Measurements from ENCODE around the gene ADIPOR2.

- TF ChIP-seq, protein P1, sequence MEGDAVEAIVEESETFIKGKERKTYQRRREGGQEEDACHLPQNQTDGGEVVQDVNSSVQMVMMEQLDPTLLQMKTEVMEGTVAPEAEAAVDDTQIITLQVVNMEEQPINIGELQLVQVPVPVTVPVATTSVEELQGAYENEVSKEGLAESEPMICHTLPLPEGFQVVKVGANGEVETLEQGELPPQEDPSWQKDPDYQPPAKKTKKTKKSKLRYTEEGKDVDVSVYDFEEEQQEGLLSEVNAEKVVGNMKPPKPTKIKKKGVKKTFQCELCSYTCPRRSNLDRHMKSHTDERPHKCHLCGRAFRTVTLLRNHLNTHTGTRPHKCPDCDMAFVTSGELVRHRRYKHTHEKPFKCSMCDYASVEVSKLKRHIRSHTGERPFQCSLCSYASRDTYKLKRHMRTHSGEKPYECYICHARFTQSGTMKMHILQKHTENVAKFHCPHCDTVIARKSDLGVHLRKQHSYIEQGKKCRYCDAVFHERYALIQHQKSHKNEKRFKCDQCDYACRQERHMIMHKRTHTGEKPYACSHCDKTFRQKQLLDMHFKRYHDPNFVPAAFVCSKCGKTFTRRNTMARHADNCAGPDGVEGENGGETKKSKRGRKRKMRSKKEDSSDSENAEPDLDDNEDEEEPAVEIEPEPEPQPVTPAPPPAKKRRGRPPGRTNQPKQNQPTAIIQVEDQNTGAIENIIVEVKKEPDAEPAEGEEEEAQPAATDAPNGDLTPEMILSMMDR (IDR thresholded peaks at IDR 0.05), result no peak
- TF ChIP-seq POLR2A (IDR thresholded peaks at IDR 0.05), result no peak
These were observed 20.3 kb upstream of the ADIPOR2 start for GRCh38 chr12:1670358-1671268.
